ENCODE measurements around the gene SGSM1.

The SGSM1 gene

DNA sequence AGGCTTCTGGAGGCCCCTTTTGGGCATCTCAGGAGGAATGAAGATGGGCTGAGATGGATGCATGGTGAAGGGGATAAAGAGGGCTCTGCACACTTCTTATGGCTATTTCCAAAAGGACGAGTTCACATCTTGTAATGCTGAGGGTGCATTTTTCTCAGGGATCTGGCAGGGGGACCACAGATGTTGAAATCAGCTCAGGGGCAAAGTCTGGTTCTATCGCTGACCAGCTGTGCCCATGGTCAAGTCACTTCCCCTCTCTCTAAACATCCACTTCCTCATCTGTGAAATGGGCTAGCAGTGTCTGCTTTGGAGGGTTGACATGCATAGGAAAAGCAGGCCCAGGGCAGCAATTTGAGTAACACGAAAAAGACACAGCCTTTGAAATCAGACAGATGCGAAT lies 114.0 kb downstream of the SGSM1 start:
- no peak for ATAC-seq (ENCODE audit: low read depth)
- no peak overlapping the region for H3K27ac ChIP-seq (ENCODE audit: poor library complexity, severe bottlenecking)
- no peaks in the 10 kb centered on the region for H3K4me1 ChIP-seq (ENCODE audit: insufficient read depth, poor library complexity, severe bottlenecking)
- no peaks in the 10 kb centered on the region for H3K36me3 ChIP-seq (ENCODE audit: low read depth)
- H3K9me3 ChIP-seq (ENCODE audit: severe bottlenecking), result no peaks in the 10 kb centered on the region
- TF ChIP-seq, protein P1, sequence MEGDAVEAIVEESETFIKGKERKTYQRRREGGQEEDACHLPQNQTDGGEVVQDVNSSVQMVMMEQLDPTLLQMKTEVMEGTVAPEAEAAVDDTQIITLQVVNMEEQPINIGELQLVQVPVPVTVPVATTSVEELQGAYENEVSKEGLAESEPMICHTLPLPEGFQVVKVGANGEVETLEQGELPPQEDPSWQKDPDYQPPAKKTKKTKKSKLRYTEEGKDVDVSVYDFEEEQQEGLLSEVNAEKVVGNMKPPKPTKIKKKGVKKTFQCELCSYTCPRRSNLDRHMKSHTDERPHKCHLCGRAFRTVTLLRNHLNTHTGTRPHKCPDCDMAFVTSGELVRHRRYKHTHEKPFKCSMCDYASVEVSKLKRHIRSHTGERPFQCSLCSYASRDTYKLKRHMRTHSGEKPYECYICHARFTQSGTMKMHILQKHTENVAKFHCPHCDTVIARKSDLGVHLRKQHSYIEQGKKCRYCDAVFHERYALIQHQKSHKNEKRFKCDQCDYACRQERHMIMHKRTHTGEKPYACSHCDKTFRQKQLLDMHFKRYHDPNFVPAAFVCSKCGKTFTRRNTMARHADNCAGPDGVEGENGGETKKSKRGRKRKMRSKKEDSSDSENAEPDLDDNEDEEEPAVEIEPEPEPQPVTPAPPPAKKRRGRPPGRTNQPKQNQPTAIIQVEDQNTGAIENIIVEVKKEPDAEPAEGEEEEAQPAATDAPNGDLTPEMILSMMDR (IDR thresholded peaks at IDR 0.05; ENCODE audit: poor library complexity, severe bottlenecking), result no peak
- no peaks in the 10 kb centered on the region for H3K27me3 ChIP-seq (ENCODE audit: insufficient read depth, poor library complexity, severe bottlenecking)
- DNase-seq (ENCODE audit: low spot score), result no peak
- H3K4me3 ChIP-seq (ENCODE audit: severe bottlenecking), result no peak overlapping the region

DNA sequence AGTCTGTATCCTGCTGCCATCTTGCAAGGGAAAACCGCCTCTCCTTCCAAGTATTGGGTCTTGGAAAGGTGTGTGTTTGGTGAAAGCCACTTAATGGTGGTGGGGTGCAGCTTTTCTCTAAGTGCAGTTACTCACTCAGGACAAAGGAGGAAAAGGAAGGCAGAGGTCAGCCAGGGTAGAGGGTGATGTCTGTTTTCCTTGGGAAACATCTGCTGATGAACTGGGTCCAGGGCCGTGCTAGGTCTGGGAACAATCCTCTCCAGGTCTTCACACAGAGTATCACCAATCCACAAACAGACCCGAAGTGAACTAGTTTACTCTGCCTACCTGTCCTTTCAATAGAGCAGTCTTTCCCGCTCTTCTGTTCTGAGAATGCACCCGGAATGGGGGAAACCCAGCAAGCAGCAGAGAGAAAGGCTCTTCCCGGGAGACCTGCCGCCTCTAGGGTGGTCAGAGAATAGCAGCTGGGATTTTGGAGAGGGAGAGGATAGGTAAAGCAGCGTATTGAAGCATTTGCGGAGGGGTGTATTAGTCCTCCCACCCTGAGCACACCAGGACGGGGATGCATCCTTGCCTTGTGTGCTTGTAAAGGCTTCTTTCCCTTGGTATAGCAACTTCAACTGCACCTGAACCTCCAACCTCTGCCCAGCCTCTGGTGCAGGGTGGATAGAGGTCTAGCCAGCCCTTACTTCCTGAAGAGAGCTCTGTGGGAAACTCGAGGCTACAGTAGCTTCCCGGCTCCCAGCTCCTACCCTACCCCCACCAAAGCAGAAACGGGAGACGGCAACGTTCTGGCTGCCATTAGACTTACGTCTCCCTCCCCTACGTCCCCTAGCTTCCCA lies 119.8 kb downstream of the SGSM1 start:
- H3K4me1 ChIP-seq (ENCODE audit: insufficient read depth, poor library complexity, severe bottlenecking), result no peaks in the 10 kb centered on the region
- ATAC-seq (ENCODE audit: low read depth), result no peak
- no peaks in the 10 kb centered on the region for H3K27me3 ChIP-seq (ENCODE audit: insufficient read depth, poor library complexity, severe bottlenecking)

DNA sequence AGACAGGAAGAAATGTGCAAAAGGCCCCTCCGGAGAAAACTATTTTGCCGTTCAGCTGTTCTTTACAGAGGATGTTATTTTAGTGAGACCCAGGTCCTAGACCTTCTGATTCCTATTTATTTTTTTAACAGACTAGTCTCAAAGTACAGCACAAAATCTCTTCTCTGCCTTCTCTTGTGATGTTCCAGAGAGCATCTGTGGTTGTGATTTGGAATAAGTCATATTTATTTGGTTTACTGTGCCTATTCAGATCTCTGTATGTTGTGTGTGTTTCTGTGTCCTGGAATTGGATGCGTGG lies 120.4 kb downstream of the SGSM1 start:
- TF ChIP-seq, protein P1 (IDR thresholded peaks at IDR 0.05; ENCODE audit: poor library complexity, severe bottlenecking), result no peak
- Histone ChIP-seq H3K36me3 (ENCODE audit: low read depth) (no peaks in the 10 kb centered on the region), H3K27ac (ENCODE audit: poor library complexity, severe bottlenecking) (no peak overlapping the region), H3K4me3 (ENCODE audit: severe bottlenecking) (no peak overlapping the region), H3K4me1 (ENCODE audit: insufficient read depth, poor library complexity, severe bottlenecking) (no peaks in the 10 kb centered on the region), H3K9me3 (ENCODE audit: severe bottlenecking) (no peaks in the 10 kb centered on the region), H3K27me3 (ENCODE audit: insufficient read depth, poor library complexity, severe bottlenecking) (no peaks in the 10 kb centered on the region)
- ATAC-seq (ENCODE audit: low read depth) (no peak), DNase-seq (ENCODE audit: low spot score) (no peak)

More for the DNA sequence above, 119.8 kb downstream of the SGSM1 start:
- Histone ChIP-seq H3K9me3 (ENCODE audit: severe bottlenecking) (no peaks in the 10 kb centered on the region), H3K27ac (ENCODE audit: poor library complexity, severe bottlenecking) (no peak overlapping the region), H3K36me3 (ENCODE audit: low read depth) (no peaks in the 10 kb centered on the region), H3K4me3 (ENCODE audit: severe bottlenecking) (no peak overlapping the region)
- DNase-seq (ENCODE audit: low spot score), result no peak
- TF ChIP-seq, protein P1 (IDR thresholded peaks at IDR 0.05; ENCODE audit: poor library complexity, severe bottlenecking), result no peak

DNA sequence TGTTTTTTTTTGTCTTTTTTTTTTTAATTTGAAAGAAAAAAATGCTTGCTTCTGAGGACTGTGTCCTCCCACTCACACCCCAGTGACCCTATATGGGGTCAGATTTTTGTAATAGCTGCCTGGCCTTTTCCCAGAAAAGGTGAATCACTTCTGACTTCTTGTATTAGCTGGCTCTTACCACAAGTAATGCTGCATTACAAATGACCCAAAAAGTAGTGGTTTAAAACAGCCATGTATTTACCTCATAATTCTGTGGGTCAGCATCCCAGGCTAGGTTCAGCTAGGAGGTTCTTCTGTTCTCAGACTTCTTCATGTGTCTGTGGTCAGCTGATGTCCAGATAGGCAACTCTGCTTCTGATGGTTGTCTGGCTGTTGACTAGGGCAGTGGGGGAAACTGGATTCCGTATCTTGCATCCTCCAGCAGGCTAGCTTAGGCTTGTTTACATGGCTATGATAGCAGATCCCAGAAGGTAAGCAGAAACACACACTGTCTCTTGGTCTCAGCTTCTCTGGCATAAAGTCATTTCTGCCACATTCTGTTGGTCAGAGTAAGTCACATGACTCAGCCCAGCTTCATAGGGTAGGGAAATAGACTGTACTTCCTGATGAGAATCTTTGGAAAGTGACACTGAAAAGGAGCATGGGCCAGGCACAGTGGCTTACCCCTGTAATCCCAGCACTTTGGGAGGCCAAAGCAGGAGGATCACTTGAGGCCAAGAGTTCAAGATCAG lies 121.0 kb downstream of the SGSM1 start:
- DNase-seq (ENCODE audit: low spot score), result no peak
- no peaks in the 10 kb centered on the region for H3K27me3 ChIP-seq (ENCODE audit: insufficient read depth, poor library complexity, severe bottlenecking)
- ATAC-seq (ENCODE audit: low read depth), result peak; percentile 60

More for the DNA sequence above, 121.0 kb downstream of the SGSM1 start:
- Histone ChIP-seq H3K9me3 (ENCODE audit: severe bottlenecking) (no peaks in the 10 kb centered on the region), H3K27ac (ENCODE audit: poor library complexity, severe bottlenecking) (no peak overlapping the region), H3K4me3 (ENCODE audit: severe bottlenecking) (no peak overlapping the region), H3K4me1 (ENCODE audit: insufficient read depth, poor library complexity, severe bottlenecking) (no peaks in the 10 kb centered on the region), H3K36me3 (ENCODE audit: low read depth) (no peaks in the 10 kb centered on the region)
- TF ChIP-seq, protein P1 (IDR thresholded peaks at IDR 0.05; ENCODE audit: poor library complexity, severe bottlenecking), result no peak
